Right atrium auricular region (tissue), 2 donors: ENCODE data around the gene ASTL. TPM values are rescaled to one million over a fixed set of nuclear protein-coding genes. Genes with fewer than 3 reads are reported as not detected.
A peak's percentile ranks its signal among the peaks of the same experiment; 100 is the strongest.

Experiments
- DNase-seq: peaks from one replicate; pipeline ENCODE4 v3.0.0-alpha.2; 2019; ENCODE audit warnings: low spot score
- H3K27ac ChIP-seq, 2 donors: fragments of 200-600 bp; sonication (generic); 1 replicate in 1 of 2; 2 replicates in 1 of 2; pipeline ENCODE4 v1.5.1; 2016 to 2019
- H3K27me3 ChIP-seq, 2 donors: fragments of 200-600 bp; sonication (generic); one replicate each; pipeline versions ENCODE4 v1.5.1 to v1.6.0; 2017 to 2019
- H3K36me3 ChIP-seq: fragments of 200-600 bp; sonication (generic); one replicate; pipeline ENCODE4 v1.5.1; 2016
- H3K4me1 ChIP-seq, 2 donors: fragments of 200-600 bp; sonication (generic); one replicate each; pipeline versions ENCODE4 v1.5.1 to v1.6.0; 2017 to 2019
- H3K4me3 ChIP-seq, 2 donors: fragments of 200-600 bp; sonication (generic); 1 replicate in 1 of 2; 2 replicates in 1 of 2; pipeline ENCODE4 v1.5.1; 2017 to 2019; ENCODE audit warnings: mild to moderate bottlenecking in 1 of 2, moderate library complexity in 1 of 2
- H3K9me3 ChIP-seq, 2 donors: fragments of 200-600 bp; sonication (generic); one replicate each; pipeline ENCODE4 v1.5.1; 2019
- total RNA-seq, 2 donors: library from RNA; depleted of rRNA; stranded (reverse); fragments of >200 nt; gene quantifications; one replicate each; pipeline ENCODE4 v1.1.0, GENCODE V29; 2016
- TF ChIP-seq, protein P1 (sequence below), 2 donors: fragments of 200-600 bp; sonication (generic); IDR thresholded peaks; one replicate each; pipeline ENCODE4 v1.5.1; 2019; ENCODE audit warnings: antibody characterized with exemption in 2 of 2

ASTL gene
- total RNA-seq, 2 donors from 2014 or later: not detected

- Histone ChIP-seq H3K27me3 (peaks cover 3 to 6% of the 10 kb centered on the region in 2 donors), H3K4me1 (peaks cover 0 to 44% of the 10 kb centered on the region in 2 donors), H3K9me3 (no peaks in the 10 kb centered on the region), H3K4me3 (no peak overlapping the region), H3K27ac (no peak overlapping the region), H3K36me3 (no peaks in the 10 kb centered on the region)
- no peak for DNase-seq
- TF ChIP-seq, protein P1, sequence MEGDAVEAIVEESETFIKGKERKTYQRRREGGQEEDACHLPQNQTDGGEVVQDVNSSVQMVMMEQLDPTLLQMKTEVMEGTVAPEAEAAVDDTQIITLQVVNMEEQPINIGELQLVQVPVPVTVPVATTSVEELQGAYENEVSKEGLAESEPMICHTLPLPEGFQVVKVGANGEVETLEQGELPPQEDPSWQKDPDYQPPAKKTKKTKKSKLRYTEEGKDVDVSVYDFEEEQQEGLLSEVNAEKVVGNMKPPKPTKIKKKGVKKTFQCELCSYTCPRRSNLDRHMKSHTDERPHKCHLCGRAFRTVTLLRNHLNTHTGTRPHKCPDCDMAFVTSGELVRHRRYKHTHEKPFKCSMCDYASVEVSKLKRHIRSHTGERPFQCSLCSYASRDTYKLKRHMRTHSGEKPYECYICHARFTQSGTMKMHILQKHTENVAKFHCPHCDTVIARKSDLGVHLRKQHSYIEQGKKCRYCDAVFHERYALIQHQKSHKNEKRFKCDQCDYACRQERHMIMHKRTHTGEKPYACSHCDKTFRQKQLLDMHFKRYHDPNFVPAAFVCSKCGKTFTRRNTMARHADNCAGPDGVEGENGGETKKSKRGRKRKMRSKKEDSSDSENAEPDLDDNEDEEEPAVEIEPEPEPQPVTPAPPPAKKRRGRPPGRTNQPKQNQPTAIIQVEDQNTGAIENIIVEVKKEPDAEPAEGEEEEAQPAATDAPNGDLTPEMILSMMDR (IDR thresholded peaks at IDR 0.05): no peak
Observed at GRCh38 chr2:96112501-96113366, 25.6 kb downstream of the ASTL start.

- TF ChIP-seq, protein P1 (IDR thresholded peaks at IDR 0.05): no peak
- Histone ChIP-seq H3K4me3 (no peak overlapping the region), H3K27me3 (peaks cover 0 to 6% of the 10 kb centered on the region in 2 donors), H3K4me1 (peaks cover 0 to 43% of the 10 kb centered on the region in 2 donors), H3K27ac (no peak overlapping the region), H3K9me3 (no peaks in the 10 kb centered on the region), H3K36me3 (no peaks in the 10 kb centered on the region)
- DNase-seq: no peak
Observed at GRCh38 chr2:96111823-96112500, 26.3 kb downstream of the ASTL start.

GRCh38 chr2:96111257-96111640 lies 27.1 kb downstream of the ASTL start:
- Histone ChIP-seq H3K4me1 (peaks cover 0 to 37% of the 10 kb centered on the region in 2 donors), H3K9me3 (no peaks in the 10 kb centered on the region), H3K36me3 (no peaks in the 10 kb centered on the region), H3K4me3 (no peak overlapping the region), H3K27ac (no peak overlapping the region), H3K27me3 (peaks cover 0 to 3% of the 10 kb centered on the region in 2 donors)
- no peak for DNase-seq
- TF ChIP-seq, protein P1 (IDR thresholded peaks at IDR 0.05): no peak

GRCh38 chr2:96110621-96111256 lies 27.6 kb downstream of the ASTL start:
- Histone ChIP-seq H3K4me1 (peaks cover 0 to 32% of the 10 kb centered on the region in 2 donors), H3K27me3 (no peaks in the 10 kb centered on the region), H3K9me3 (peaks cover 0 to 1% of the 10 kb centered on the region in 2 donors), H3K36me3 (no peaks in the 10 kb centered on the region), H3K27ac (no peak overlapping the region), H3K4me3 (no peak overlapping the region)
- no peak for DNase-seq
- TF ChIP-seq, protein P1 (IDR thresholded peaks at IDR 0.05): no peak

- H3K27ac ChIP-seq: peak overlapping the region in 1 of 2 donors; percentile 65
- H3K4me1 ChIP-seq: peaks cover 0 to 30% of the 10 kb centered on the region in 2 donors
- no peak overlapping the region for H3K4me3 ChIP-seq
- DNase-seq: no peak
- H3K27me3 ChIP-seq: no peaks in the 10 kb centered on the region
- peaks cover 0 to 9% of the 10 kb centered on the region in 2 donors for H3K9me3 ChIP-seq
- no peaks in the 10 kb centered on the region for H3K36me3 ChIP-seq
- TF ChIP-seq, protein P1 (IDR thresholded peaks at IDR 0.05): no peak
Observed at GRCh38 chr2:96109931-96110511, 28.3 kb downstream of the ASTL start.
